Activated CD8-positive, alpha-beta memory T cell treated with anti-CD3 and anti-CD28 coated beads, Interleukin-2, amount 50 U/mL, for 48 hours (primary cell): ENCODE measurements around the gene ZSWIM4.
"Not testable (repeated sequence)": the region's sequence is repeated elsewhere in the genome, so short reads cannot be mapped to it uniquely, and the experiment has no call there.

ENCODE experiments used
- DNase-seq: peaks from one replicate; pipeline ENCODE4 v3.0.0-alpha.2; 2020

ZSWIM4 gene

DNA sequence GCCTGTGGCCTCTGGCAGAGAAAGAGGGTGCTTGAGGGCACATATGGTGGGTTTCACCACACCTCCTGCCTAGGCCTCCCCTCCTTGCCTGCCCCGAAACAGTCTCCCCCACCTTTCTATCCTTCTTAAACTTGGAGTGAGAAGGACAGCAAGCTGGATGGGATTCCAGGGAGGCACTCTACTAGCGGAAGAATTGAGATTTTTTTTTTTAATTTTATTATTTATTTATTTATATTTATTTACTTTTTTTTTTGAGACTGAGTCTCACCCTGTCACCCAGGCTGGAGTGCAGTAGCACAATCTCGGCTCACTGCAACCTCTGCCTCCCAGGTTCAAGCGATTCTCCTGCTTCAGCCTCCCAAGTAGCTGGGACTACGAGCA is 56.5 kb downstream of the ZSWIM4 start:
- not testable (repeated sequence) for DNase-seq

- not testable (repeated sequence) for DNase-seq
These were observed 57.0 kb downstream of the ZSWIM4 start for GRCh38 chr19:13852171-13852707.

DNA sequence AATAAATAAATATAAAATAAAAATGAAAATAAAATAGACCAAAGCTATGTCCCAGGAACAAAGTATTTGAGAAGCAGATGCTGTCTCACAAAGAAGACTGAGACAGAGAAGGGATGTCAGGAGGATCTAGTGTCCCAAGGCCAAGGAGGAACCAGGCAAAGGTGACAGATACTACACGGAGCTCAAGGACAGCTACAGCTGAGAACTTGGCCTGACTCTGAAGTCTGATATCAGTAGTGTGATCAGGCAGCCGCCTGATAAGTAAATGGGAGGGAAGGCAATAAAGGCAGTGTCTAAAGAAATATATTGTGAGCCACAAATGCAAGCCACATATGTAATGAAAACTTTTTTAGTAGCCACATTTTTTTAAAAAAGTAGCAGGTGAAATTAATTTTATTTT is 61.3 kb downstream of the ZSWIM4 start:
- no peak for DNase-seq

DNA sequence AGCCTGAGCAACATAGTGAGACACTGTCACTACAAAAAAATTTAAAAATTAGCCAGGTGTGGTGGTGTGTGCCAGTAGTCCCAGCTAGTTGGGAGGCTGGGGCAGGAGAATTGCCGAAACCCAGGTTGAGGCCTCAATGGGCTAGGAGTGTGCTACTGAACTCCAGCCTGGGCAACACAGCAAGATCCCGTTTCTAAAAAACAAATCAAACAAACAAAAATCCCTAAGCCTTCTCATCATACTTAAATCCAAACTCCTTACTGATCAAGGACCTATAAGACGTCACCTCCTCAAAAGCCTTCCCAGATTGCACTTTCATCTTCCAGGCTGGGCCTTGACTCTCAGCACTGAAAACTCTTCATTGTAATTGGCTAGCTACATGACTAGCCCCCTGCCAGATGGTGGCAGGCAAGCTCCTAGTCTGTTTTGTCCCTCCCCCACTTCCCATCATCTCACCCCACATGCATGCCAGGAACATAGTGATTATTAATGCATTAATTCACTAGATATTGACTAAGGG is 64.2 kb downstream of the ZSWIM4 start:
- DNase-seq, result no peak

- DNase-seq, result no peak
These were observed 65.6 kb downstream of the ZSWIM4 start for GRCh38 chr19:13860679-13861391.

- no peak for DNase-seq
These were observed 66.1 kb downstream of the ZSWIM4 start for GRCh38 chr19:13861392-13861713.

- DNase-seq, result peak; percentile 98
These were observed 66.7 kb downstream of the ZSWIM4 start for GRCh38 chr19:13861714-13862531.

DNA sequence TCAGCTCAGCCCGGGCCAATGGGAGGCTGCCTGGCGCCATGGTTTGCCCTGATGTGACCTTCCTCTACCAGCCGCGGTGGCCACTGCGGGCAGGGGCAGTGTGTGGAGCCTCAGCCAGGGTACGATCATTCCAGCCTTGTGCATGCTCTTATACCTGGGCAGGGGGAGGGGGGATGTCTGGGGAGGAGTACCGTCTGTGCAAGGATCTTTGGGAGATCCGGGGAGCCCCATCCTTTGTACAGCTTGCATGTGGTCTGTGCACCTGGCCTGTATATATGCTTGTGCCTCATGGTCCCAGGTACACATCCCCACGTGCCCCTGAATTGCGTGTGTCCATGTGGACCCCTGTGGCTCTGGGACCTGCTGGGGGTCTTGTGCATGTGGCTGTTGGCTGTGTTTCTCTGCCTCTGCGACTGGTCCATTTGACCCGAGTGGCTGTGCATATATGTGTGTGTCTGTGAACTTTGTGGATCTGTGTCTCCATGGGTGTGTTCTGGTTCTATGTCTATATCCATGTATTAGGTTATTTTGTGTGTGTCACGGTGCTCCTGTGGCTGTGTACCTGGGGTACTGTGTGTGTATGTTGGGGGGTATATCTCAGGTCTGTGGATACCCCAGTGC is 68.9 kb downstream of the ZSWIM4 start:
- no peak for DNase-seq

GRCh38 chr19:13864667-13865570 is 69.7 kb downstream of the ZSWIM4 start:
- DNase-seq, result peak; percentile 55

GRCh38 chr19:13865571-13866462 is 70.6 kb downstream of the ZSWIM4 start:
- DNase-seq, result peak; percentile 63

GRCh38 chr19:13866463-13867046 is 71.3 kb downstream of the ZSWIM4 start:
- no peak for DNase-seq

DNA sequence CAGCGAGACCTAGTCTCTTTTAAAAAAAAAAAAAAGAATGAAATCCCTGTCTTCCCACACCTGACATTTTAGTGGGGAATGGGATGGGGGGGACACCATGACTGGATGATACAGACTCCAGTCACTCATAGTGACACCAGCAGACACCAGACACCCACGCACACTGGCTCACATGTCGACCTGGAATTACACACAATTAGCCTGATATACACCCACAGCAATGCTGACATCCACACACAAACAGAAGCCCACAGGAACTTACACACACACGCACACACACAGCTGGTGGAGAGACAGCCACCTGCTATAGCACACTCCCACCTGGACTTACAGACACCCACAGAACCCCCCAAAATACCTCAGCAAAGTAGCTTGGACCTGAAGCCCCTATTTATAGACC is 73.4 kb downstream of the ZSWIM4 start:
- DNase-seq, result no peak

DNA sequence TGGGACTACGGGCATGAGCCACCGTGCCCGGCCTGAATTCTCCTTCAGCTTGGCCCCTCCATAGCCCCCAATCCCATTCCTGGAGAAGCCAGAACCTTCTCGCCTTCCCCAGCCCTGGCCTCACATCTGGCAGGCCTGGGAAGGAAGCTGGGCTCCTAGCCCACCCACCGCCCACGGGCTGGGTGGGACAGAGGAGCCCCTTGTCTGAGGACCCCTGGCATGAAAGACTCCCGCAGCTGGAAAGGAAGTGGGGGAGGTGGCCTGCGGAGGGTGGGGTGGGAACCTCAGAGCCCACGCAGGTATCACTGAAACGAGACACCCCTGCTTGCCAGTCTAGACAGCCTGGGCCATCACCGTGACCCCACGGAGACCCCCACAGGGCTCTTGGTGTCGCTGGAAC is 74.0 kb downstream of the ZSWIM4 start:
- no peak for DNase-seq

DNA sequence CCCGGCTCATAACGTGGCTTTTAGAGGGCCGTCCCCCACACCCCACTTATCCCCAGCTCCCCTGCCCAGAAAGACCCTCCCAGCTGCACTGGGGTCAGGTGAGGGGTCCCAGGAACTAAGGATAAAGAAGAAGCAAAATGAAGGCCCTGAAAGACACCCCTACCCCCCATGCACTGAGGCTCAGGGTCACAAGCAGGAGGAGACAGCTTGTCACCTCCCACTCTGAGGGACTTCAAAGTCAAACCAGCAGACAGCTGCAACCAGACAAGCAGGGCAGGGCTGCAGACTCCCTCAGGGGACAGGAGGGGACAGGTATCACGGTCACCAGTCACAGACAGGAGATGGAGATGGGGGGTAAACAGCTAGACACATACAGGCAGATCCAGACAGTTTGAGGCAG is 75.6 kb downstream of the ZSWIM4 start:
- no peak for DNase-seq

DNA sequence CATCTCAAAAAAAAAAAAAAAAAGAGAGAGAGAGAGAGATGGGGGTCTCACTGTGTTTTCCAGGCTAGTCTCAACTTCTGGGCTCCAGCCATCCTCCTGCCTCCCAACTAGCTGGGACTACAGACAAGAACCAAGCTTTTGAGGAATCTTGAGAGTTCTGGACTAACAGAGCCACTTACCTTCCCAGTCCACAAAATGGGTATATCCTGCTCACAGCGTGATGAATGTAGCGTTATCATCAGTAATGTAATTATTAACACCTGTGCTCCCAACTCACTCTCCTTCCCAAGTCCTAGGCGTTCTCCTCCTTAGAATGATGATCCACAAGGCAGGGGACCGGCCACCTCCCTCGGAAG is 77.1 kb downstream of the ZSWIM4 start:
- DNase-seq, result no peak

DNA sequence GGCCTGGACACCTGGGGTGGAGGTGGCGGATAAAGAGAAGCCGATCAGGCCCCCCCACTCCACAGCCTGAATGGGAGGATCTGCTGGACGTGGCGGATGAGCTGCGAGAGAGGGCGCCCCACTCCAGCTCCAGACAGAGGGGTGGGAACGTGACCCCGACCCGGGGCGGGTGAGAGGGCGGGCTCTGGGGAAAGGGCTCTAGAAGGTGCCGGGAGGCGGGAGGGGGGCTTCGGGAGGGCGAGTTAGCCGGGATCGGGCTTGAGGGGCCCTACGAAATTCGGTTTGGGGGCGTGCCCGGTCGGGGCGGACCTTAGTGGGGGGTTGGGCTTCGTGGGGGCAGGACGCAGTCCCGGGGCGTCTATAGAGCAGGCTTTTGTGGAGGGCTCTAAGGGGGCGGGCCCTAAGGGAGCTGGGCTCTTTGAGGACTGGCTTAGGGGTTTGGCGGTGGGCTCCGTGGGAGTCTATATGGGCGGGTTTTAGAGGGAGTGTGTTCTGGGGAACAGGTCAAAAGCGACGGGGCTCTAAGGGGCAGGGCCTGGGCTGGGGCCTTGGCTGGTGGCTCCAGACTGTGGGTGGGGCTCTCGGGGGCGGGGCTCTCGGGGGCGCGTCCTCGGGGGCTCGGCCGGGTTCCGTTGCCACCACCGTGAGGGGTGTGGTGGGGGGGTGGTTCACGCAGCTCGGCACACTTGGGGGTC is 77.6 kb downstream of the ZSWIM4 start:
- peak; percentile 74 for DNase-seq

- DNase-seq, result no peak
These were observed 78.7 kb downstream of the ZSWIM4 start for GRCh38 chr19:13873834-13874515.

DNA sequence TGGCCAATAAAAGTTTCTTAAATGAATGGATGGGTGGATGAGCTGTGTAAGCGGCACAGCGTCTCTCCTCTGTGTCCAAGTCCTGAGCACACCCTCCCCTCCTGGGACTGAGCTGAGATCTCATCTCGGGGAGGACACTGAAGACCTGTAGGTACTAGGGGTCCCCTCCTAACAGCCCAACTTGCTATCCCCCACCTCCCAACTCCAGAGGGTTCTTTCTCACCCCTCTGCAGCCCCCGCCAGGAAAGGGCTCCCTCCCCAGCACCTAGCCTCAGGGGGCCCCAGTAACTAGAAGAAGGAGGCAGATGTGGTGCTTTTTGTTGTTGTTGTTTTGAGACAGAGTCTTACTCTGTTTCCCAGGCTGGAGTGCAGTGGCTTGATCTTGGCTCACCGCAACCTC is 80.6 kb downstream of the ZSWIM4 start:
- DNase-seq, result no peak

DNA sequence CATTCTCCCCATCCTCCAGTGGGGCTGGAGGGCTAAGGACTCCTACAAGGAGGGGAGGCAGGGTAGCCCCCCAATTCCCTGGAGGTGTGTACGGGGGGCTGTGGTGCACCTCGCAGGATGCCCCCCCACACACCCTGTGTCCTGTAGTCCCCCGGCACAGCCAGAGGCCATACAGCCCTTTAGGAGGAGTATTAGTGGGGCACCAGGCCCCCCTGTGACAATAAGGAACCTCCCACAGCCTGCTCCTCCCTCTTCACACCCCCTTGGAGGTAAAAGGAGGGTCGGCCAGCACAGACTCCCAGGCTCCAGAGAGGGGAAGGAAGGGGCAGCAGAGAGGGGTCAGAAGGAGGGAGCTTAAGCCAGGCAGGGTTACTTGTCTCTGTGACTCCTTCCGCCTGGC is 81.6 kb downstream of the ZSWIM4 start, which contains the start of gene NANOS3:
TSS of gene NANOS3 (plus strand) at position 301 of the 400 bp plus-strand sequence. CDS start 115 bp downstream, outside the sequence.
- DNase-seq, result no peak

DNA sequence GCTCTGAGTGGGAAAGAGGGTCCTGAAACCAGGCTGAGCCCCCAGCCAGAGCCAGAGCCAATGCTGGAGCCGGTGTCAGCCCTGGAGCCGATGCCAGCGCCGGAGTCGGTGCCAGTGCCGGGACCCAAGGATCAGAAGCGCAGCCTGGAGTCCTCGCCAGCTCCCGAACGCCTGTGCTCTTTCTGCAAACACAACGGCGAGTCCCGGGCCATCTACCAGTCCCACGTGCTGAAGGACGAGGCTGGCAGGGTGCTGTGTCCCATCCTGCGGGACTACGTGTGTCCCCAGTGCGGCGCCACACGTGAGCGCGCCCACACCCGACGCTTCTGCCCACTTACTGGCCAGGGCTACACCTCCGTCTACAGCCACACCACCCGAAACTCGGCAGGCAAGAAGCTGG is 82.1 kb downstream of the ZSWIM4 start:
- DNase-seq, result no peak
